BE2C (cell line): ENCODE results near the gene AMBRA1.

ENCODE experiments used
- DNase-seq: peaks from one replicate; pipeline ENCODE4 v3.0.0-alpha.2; 2020
- H3K27me3 ChIP-seq: fragments of 250-450 bp; sonication (Bioruptor Pico); 2 replicates; pipeline ENCODE4 v1.5.1; 2020; ENCODE audit warnings: mild to moderate bottlenecking
- H3K36me3 ChIP-seq: fragments of 250-450 bp; sonication (Bioruptor Pico); 2 replicates; pipeline ENCODE4 v1.5.1; 2020; ENCODE audit warnings: mild to moderate bottlenecking
- H3K4me1 ChIP-seq: fragments of 250-450 bp; sonication (Bioruptor Pico); 2 replicates; pipeline ENCODE4 v1.5.1; 2020
- H3K4me3 ChIP-seq: 2 replicates; pipeline ENCODE4 v1.5.1; 2011; ENCODE audit warnings: low read depth, low read length
- H3K9me3 ChIP-seq: fragments of 250-450 bp; sonication (Bioruptor Pico); 2 replicates; pipeline ENCODE4 v1.5.1; 2020
- TF ChIP-seq, protein P1 (sequence below): IDR thresholded peaks from 2 replicates; pipeline ENCODE4 v1.5.1; 2012; ENCODE audit warnings: mild to moderate bottlenecking, low read depth, low read length

The AMBRA1 gene

DNA sequence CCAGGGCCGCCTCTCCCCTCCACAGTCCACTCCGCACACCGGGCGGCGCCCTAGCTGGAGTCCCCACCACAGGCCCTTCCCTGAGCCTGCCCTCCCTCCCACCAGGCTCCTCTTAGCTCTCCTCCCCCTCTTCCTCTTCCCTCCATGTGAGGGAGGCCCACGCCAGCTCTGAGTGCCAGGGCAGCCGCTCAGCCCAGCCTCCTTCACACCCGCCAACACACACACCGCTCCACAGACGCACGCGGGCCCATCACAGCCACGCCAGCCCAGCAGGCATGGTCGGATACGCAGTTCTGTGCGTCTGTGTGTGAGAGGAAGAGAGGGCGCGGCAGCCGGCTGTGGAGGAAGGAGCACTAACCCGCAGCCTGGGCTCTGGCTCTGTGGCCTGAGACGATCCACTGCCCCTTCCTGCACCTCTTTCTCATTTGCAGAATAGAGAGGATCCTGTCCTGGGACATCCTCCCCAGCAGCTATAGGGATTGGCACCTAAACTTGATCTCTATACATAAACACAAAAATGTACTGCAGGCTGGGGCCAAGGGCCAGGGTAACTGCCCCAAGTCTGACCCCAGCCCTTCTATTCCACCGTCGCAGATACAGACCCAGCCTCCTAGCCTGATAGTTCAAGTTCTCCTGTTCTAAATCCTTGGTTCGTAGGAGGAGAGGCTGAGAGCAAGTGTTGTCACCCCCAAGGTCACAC is 205.8 kb downstream of the AMBRA1 start:
- TF ChIP-seq, protein P1, sequence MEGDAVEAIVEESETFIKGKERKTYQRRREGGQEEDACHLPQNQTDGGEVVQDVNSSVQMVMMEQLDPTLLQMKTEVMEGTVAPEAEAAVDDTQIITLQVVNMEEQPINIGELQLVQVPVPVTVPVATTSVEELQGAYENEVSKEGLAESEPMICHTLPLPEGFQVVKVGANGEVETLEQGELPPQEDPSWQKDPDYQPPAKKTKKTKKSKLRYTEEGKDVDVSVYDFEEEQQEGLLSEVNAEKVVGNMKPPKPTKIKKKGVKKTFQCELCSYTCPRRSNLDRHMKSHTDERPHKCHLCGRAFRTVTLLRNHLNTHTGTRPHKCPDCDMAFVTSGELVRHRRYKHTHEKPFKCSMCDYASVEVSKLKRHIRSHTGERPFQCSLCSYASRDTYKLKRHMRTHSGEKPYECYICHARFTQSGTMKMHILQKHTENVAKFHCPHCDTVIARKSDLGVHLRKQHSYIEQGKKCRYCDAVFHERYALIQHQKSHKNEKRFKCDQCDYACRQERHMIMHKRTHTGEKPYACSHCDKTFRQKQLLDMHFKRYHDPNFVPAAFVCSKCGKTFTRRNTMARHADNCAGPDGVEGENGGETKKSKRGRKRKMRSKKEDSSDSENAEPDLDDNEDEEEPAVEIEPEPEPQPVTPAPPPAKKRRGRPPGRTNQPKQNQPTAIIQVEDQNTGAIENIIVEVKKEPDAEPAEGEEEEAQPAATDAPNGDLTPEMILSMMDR, result no peak
- Histone ChIP-seq H3K36me3 (no peaks in the 10 kb centered on the region), H3K4me3 (no peak overlapping the region), H3K9me3 (no peaks in the 10 kb centered on the region), H3K4me1 (no peaks in the 10 kb centered on the region), H3K27me3 (peaks cover 30% of the 10 kb centered on the region)
- no peak for DNase-seq

DNA sequence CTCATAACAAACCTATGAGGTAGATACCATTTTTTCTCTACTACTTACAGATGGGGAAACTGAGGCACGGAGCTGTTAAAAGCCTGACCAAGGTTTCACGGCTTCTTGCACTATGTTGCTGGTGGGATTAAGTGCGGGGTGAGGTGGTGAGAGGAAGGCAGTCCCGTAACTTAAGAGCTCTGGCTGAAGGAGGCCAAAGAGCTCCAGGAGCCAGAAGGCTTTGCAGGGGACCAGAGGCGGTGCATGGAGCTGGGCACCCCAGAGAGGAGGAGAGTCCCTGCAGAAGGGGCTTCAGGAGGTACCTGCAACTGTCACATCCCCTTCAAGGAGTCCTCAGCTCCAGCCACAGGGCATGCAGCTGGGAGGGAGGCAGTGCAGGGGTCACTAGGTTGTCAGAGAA is 206.4 kb downstream of the AMBRA1 start:
- no peak for DNase-seq
- Histone ChIP-seq H3K4me1 (no peaks in the 10 kb centered on the region), H3K27me3 (peaks cover 25% of the 10 kb centered on the region), H3K36me3 (no peaks in the 10 kb centered on the region), H3K4me3 (no peak overlapping the region), H3K9me3 (no peaks in the 10 kb centered on the region)
- TF ChIP-seq, protein P1, result no peak

- H3K4me3 ChIP-seq, result no peak overlapping the region
- no peaks in the 10 kb centered on the region for H3K9me3 ChIP-seq
- DNase-seq, result no peak
- TF ChIP-seq, protein P1, result no peak
- no peaks in the 10 kb centered on the region for H3K4me1 ChIP-seq
- no peaks in the 10 kb centered on the region for H3K36me3 ChIP-seq
- H3K27me3 ChIP-seq, result peaks cover 21% of the 10 kb centered on the region
Measured at GRCh38 chr11:46386674-46387073, 207.1 kb downstream of the AMBRA1 start.

DNA sequence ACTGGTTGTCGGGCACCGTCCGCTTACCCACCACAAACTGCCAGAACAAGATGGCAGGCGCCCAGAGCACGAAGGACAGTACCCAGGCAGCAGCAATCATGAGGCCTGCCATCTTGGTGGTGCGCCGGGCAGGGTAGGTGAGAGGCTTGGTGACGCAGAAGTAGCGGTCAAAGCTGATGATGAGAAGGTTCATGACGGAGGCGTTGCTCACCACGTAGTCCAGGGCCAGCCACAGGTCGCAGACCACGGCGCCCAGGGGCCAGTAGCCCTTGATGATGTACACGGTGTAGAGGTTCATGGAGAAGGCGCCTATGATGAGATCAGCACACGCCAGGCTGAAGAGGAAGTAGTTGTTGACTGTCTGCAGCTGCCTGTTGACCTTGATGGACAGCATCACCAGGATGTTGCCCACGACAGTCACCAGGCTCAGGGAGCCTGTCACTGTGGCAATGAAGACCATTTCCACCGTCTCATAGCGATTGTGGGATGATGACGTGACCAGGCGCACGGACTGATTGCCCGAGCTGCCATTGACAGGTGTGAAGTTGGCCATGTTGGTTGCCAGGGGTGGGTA is 207.7 kb downstream of the AMBRA1 start:
- Histone ChIP-seq H3K27me3 (peaks cover 18% of the 10 kb centered on the region), H3K4me3 (no peak overlapping the region), H3K36me3 (no peaks in the 10 kb centered on the region), H3K4me1 (no peaks in the 10 kb centered on the region), H3K9me3 (no peaks in the 10 kb centered on the region)
- TF ChIP-seq, protein P1, result no peak
- DNase-seq, result no peak

DNA sequence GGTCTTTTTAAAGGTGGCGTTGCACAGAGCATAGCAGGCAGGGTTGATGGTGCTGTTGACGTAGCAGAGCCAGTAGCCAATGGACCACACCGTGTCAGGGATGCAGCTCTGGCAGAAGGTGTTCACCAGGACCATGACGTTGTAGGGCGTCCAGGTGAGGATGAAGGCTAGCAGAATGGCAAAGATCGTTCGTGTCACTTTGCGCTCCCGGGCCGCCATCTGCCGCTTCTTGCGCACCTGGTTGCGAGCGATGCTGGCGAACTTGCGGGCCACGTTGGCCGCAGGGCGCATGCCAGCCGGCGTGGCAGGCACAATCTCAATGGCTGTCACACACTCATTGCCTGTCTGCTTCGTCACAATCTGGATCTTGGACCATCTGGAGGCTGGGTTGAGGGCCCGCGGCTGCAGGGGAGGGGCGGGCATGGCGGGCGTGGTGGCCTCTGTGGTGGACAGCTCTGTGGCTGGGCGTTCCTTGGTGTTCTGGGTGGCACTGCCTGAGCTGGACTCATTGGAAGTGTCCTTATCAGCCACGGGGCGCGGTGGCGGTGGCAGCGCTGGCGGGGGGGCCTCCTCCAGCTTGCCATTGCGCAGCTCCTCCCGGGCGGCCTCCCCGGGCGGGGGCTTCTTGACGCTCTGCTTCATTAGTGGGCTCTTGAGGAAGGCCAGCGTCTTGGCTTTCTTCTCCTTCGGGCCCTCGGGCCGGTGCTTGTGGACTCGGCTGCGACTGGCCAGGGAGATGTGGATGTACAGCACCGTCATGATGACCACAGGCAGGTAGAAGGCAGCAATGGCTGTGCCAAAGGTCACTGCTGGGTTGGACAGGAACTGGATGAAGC is 208.4 kb downstream of the AMBRA1 start:
- H3K27me3 ChIP-seq, result peaks cover 13% of the 10 kb centered on the region
- H3K9me3 ChIP-seq, result no peaks in the 10 kb centered on the region
- TF ChIP-seq, protein P1, result no peak
- no peaks in the 10 kb centered on the region for H3K36me3 ChIP-seq
- no peak overlapping the region for H3K4me3 ChIP-seq
- DNase-seq, result no peak
- no peaks in the 10 kb centered on the region for H3K4me1 ChIP-seq
